SH-SY5Y (cell line): Measurements from ENCODE around the gene TEX44.

Experiments
- GATA2 ChIP-seq: IDR thresholded peaks from 2 replicates; pipeline ENCODE4 v1.6.1; 2011; ENCODE audit warnings: mild to moderate bottlenecking, low read depth, low read length
- GATA3 ChIP-seq: IDR thresholded peaks from 2 replicates; pipeline ENCODE4 v1.6.1; 2011; ENCODE audit warnings: low read depth, mild to moderate bottlenecking, low read length, moderate library complexity

TEX44 gene

GRCh38 chr2:231590614-231591013, 2.0 kb upstream of the TEX44 start:
- TF ChIP-seq GATA2, result no peak
- TF ChIP-seq GATA3, result no peak

DNA sequence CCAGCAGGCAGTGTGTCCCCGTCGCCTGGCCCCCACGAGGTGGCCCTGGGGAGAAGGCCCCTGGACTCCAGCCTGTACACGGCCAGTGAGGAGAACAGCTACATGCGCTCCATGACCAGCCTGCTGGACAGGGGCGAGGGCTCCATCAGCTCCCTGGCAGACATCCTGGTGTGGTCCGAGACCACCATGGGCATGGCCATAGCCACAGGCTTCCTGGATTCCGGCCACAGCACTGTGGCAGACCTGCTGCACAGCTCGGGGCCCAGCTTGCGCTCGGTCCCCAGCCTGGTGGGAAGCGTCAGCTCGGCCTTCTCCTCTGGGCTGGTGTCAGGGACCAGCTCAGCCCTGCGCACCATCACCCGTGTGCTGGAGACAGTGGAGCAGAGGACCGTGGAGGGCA, 1.0 kb downstream of the TEX44 start:
- TF ChIP-seq GATA2 (no peak), GATA3 (no peak)

GRCh38 chr2:231597014-231597611, 4.4 kb downstream of the TEX44 start:
- TF ChIP-seq GATA2 (no peak), GATA3 (no peak)

DNA sequence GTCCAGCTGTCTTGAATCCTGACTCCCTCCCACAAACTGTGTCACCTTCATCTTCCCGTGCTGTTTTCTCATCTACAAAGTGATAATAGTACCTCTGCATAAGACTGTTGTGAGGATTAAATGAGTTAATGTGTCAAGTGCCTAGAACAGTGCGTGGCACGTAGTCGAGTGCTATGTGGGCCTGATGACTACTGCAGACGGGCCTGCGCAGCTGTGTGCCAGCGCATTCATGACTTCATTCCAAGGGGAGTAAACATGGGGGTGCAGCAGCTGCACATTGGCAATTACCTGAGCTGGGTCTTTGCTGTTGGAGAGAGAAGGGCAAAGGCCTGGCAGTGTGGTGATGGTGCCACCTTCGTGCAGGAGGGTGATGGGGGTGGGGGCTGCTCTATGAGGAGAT, 5.0 kb downstream of the TEX44 start:
- TF ChIP-seq GATA3 (no peak), GATA2 (no peak)

GRCh38 chr2:231600619-231601355, 8.1 kb downstream of the TEX44 start:
- TF ChIP-seq GATA3 (no peak), GATA2 (no peak)

GRCh38 chr2:231601356-231602229, 8.9 kb downstream of the TEX44 start:
- no peak for TF ChIP-seq GATA2
- TF ChIP-seq GATA3, result no peak

GRCh38 chr2:231602859-231603467, 10.3 kb downstream of the TEX44 start:
- no peak for TF ChIP-seq GATA3
- no peak for TF ChIP-seq GATA2

GRCh38 chr2:231604101-231604684, 11.5 kb downstream of the TEX44 start:
- TF ChIP-seq GATA3, result no peak
- TF ChIP-seq GATA2, result peak; percentile 87

- TF ChIP-seq GATA2, result no peak
- no peak for TF ChIP-seq GATA3
Observed at GRCh38 chr2:231604685-231605606, 12.3 kb downstream of the TEX44 start.

DNA sequence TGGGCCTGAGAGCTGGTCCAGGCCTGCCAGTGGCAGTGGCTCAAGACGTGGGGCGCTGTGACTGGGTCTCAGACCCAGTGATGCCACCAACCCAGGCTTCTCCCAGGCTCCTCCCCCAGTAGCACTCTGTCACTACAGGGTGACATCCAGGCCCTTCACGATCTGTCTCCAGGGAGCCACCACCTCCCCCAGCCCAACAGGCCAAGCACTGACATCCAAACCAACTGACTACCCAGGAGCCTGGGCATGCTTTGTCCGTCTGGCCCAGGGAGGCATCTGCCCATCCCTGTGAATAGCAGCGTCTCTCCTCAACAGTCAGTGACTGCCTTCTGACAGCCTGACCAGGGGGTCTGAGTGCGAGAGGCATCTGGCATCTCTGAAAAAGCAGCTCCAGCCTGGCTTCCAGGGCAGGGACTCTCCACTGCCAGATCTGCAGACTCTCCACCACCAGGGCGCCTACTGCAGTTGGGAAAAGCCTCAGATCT, 13.0 kb downstream of the TEX44 start:
- TF ChIP-seq GATA3 (no peak), GATA2 (no peak)

GRCh38 chr2:231606941-231607340, 14.3 kb downstream of the TEX44 start:
- no peak for TF ChIP-seq GATA2
- TF ChIP-seq GATA3, result no peak

- TF ChIP-seq GATA3, result no peak
- no peak for TF ChIP-seq GATA2
Observed at GRCh38 chr2:231611273-231612108, 18.8 kb downstream of the TEX44 start.

GRCh38 chr2:231612109-231612455, 19.4 kb downstream of the TEX44 start:
- TF ChIP-seq GATA3 (no peak), GATA2 (no peak)
